GM12874 (cell line): ENCODE data around the gene THSD7A.

ENCODE experiments used
- CTCF ChIP-seq: IDR thresholded peaks from 2 replicates; pipeline ENCODE4 v1.5.1; 2011; ENCODE audit warnings: low read depth, mild to moderate bottlenecking, control low read depth, low read length, moderate library complexity; ENCODE audit not compliant: insufficient read depth

The THSD7A gene

GRCh38 chr7:11332865-11333228 lies 499.2 kb downstream of the THSD7A start:
- TF ChIP-seq CTCF, result no peak

GRCh38 chr7:11332186-11332864 lies 499.7 kb downstream of the THSD7A start:
- no peak for TF ChIP-seq CTCF

- TF ChIP-seq CTCF, result no peak
These were observed 500.6 kb downstream of the THSD7A start for GRCh38 chr7:11331128-11332102.

- TF ChIP-seq CTCF, result no peak
These were observed 501.3 kb downstream of the THSD7A start for GRCh38 chr7:11330717-11331116.

GRCh38 chr7:11330208-11330607 lies 501.8 kb downstream of the THSD7A start:
- no peak for TF ChIP-seq CTCF

GRCh38 chr7:11329626-11330025 lies 502.4 kb downstream of the THSD7A start:
- no peak for TF ChIP-seq CTCF

- no peak for TF ChIP-seq CTCF
These were observed 503.7 kb downstream of the THSD7A start for GRCh38 chr7:11328309-11328708.
